ENCODE results near the gene CILP2. TPM values are rescaled to one million over a fixed set of nuclear protein-coding genes. Genes with fewer than 3 reads are reported as not detected.

Gene CILP2
- total and polyA plus RNA-seq, 9 of the 15 experiments (the other 6 are each of a cell fraction or from before 2014, with no cell fraction given), result 0.04 to 0.35 (median 0.05) TPM; not detected in 2

GRCh38 chr19:19540064-19540714, 2.1 kb downstream of the CILP2 start:
- peak overlapping the region; percentile 34 for H3K4me3 ChIP-seq
- ChIA-PET POLR2A (interaction anchor here (0.6 kb wide), 1 partner anchor 17 kb away, joined by 3 read pairs; no protein-coding TSS in a partner anchor), CTCF (ENCODE audit: low intra/inter-chr PET ratio) (no interaction called here)
- H3K4me1 ChIP-seq (replicated peaks in 1 of 2; ENCODE audit: control insufficient read depth in 2 of 2, insufficient read depth in 2 of 2, low read length in 2 of 2), result peaks cover 2 to 71% of the 10 kb centered on the region in 2 experiments; a peak in 2 of 5 replicates
- peak overlapping the region; percentile 82 for H2AFZ ChIP-seq (ENCODE audit: low read depth, low read length)
- DNase-seq (ENCODE audit: extremely low read depth in 1 of 4, low spot score in 3 of 4) (peak; percentile 92 to 97 (median 96)), FAIRE-seq (peak; percentile 65), ATAC-seq (peak; percentile 88)
- H3K27ac ChIP-seq (ENCODE audit: extremely low read depth, low read depth, low read length), result peak overlapping the region; percentile 68; the same call in 1 of the 3 replicates
- H3K27me3 ChIP-seq (ENCODE audit: control insufficient read depth in 2 of 2, insufficient read depth in 2 of 2, low read length in 2 of 2), result 0 out of 5 replicates have a peak, but pooled peaks cover 0 to under 1% of the 10 kb centered on the region in 2 experiments
- no peaks in the 10 kb centered on the region; the same call in 1 of the 2 replicates for H3K9me3 ChIP-seq (replicated peaks; ENCODE audit: control insufficient read depth, insufficient read depth, low read depth, low read length)
- H4K20me1 ChIP-seq (replicated peaks; ENCODE audit: control insufficient read depth, insufficient read depth, low read length), result no peaks in the 10 kb centered on the region
- intact Hi-C loops (cut with micrococcal nuclease), result no loop called here
- H3K9ac ChIP-seq (ENCODE audit: insufficient read depth in 1 of 2, low read depth in 2 of 2, low read length in 2 of 2), result no peak overlapping the region; a peak in 1 of 4 replicates
- no TSS peak for BruUV-seq (replicated peaks)
- in situ Hi-C loops (cut with MboI), result loop anchor here (25.0 kb wide), 1 partner anchor 97 kb away; the partner anchor contains the start of genes GMIP and LPAR2
- H3K36me3 ChIP-seq (ENCODE audit: control insufficient read depth, insufficient read depth, low read length), result no peaks in the 10 kb centered on the region
- WGBS (ENCODE audit: insufficient coverage, low coverage, missing lambda C conversion rate), result 62% methylated on average over 38 of the region's 74 CpGs
- H3K9me1 ChIP-seq (ENCODE audit: control insufficient read depth, insufficient read depth, low read length), result no peaks in the 10 kb centered on the region
- H3K4me2 ChIP-seq (ENCODE audit: insufficient read depth, low read length), result peak overlapping the region; percentile 62; the same call in 1 of the 2 replicates
- H3K79me2 ChIP-seq (ENCODE audit: control insufficient read depth, insufficient read depth, low read length), result no peaks in the 10 kb centered on the region
- TF ChIP-seq NR4A1 (CRISPR knock-in tag; IDR thresholded peaks at IDR 0.05) (no peak), NR4A1 (tag; IDR thresholded peaks at IDR 0.05) (no peak), NFRKB (IDR thresholded peaks at IDR 0.05; ENCODE audit: low read depth) (no peak), EP300 (IDR thresholded peaks at IDR 0.05; ENCODE audit: low read length) (no peak), U2AF2 (optimal IDR thresholded peaks at IDR 0.05; ENCODE audit: low read depth, low read length) (no peak), FOXO4 (CRISPR knock-in tag; IDR thresholded peaks at IDR 0.05) (no peak), SETDB1 (IDR thresholded peaks at IDR 0.05; ENCODE audit: low read length) (no peak), CBX5 (IDR thresholded peaks at IDR 0.05; ENCODE audit: borderline replicate concordance, low read depth) (no peak), NR2F6 (CRISPR knock-in tag; IDR thresholded peaks at IDR 0.05) (no peak), ZNF79 (CRISPR knock-in tag; IDR thresholded peaks at IDR 0.05; ENCODE audit: low read depth) (no peak), ARID3B (CRISPR knock-in tag; IDR thresholded peaks at IDR 0.05; ENCODE audit: borderline replicate concordance) (no peak), SIX5 (IDR thresholded peaks at IDR 0.05; ENCODE audit: borderline replicate concordance in 1 of 2, insufficient read depth in 1 of 2, low read depth in 1 of 2, low read length in 2 of 2) (no peak), NFATC3 (IDR thresholded peaks at IDR 0.05) (no peak)
- TF ChIP-seq, protein P1, sequence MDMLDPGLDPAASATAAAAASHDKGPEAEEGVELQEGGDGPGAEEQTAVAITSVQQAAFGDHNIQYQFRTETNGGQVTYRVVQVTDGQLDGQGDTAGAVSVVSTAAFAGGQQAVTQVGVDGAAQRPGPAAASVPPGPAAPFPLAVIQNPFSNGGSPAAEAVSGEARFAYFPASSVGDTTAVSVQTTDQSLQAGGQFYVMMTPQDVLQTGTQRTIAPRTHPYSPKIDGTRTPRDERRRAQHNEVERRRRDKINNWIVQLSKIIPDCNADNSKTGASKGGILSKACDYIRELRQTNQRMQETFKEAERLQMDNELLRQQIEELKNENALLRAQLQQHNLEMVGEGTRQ (CRISPR knock-in tag; IDR thresholded peaks at IDR 0.05), result peak; percentile 54
- TF ChIP-seq, protein P2, sequence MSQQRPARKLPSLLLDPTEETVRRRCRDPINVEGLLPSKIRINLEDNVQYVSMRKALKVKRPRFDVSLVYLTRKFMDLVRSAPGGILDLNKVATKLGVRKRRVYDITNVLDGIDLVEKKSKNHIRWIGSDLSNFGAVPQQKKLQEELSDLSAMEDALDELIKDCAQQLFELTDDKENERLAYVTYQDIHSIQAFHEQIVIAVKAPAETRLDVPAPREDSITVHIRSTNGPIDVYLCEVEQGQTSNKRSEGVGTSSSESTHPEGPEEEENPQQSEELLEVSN (IDR thresholded peaks at IDR 0.05; ENCODE audit: borderline replicate concordance in 1 of 2, extremely low read depth in 1 of 2, insufficient read depth in 1 of 2, insufficient read length in 1 of 2, low read depth in 1 of 2, low read length in 1 of 2, poor library complexity in 1 of 2, severe bottlenecking in 1 of 2), result peak; percentile 96 to 98
- TF ChIP-seq, protein P3, sequence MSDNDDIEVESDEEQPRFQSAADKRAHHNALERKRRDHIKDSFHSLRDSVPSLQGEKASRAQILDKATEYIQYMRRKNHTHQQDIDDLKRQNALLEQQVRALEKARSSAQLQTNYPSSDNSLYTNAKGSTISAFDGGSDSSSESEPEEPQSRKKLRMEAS (CRISPR knock-in tag; IDR thresholded peaks at IDR 0.05), result peak; percentile 91

All from K562 (cell line).